ENCODE results near the gene ANO7.
"Not testable (repeated sequence)": the region's sequence is repeated elsewhere in the genome, so short reads cannot be mapped to it uniquely, and the experiment has no call there.

ANO7 gene

DNA sequence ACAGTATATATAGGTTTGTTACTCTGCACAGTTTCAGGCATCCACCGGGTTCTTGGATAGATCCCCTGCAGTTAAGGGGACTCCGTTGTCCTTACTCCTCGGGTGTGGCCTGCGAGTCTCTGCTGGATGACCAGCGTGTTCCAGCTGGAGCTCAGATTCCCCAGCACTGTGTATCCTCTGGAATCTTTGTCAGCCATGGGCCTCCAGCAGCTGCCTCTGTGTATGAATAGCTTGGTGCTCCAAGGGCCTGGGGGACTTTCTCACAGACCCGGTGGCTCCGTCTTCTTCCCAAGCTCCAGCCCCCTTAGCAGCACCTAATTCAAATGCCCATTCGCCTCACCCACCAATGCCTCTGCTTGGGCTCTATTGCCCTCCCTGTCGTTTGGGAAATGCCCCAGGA, 6.3 kb downstream of the ANO7 start:
- no peak for DNase-seq

DNA sequence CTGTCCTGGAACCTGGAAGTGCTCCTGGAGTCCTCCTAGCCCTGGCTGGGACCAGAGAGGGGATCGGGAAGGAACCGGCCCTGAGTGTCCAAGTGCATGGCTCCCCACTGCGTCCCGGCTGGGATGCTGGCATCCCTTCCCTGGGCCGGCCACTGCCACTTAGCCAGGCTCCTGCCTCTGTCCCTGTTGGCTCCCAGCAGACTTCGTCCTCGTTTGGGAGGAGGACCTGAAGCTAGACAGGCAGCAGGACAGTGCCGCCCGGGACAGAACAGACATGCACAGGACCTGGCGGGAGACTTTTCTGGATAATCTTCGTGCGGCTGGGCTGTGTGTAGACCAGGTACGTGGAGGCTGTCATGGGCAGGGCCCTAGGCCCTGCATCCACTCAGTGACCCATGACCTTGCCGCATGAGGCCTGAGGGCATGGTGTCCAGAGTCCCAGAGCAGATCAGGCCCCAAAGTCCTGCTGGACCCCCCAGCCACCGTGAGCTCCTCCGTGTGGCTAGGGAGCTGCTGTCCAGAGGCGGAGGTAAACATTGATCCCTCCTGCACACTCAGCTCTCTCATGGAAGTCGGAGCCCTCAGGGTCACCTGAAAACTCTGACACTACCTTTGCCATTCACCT, 7.1 kb downstream of the ANO7 start:
- no peak for DNase-seq

DNA sequence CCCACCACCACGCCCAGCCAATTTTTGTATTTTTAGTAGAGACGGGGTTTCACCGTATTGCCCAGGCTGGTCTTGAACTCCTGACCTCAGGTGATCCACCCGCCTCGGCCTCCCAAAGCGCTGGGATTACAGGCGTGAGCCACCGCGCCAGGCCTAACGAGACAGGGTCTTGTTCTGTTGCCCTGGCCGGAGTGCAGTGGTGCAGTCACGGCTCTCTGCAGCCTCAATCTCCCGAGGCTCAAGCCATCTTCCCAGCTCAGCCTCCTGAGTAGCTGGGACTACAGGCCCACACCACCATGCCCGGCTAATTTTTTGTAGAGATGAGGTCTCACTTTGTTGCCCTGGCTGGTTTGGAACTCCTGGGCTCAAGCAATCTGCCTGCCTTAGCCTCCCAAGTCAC, 8.8 kb downstream of the ANO7 start:
- not testable (repeated sequence) for DNase-seq

DNA sequence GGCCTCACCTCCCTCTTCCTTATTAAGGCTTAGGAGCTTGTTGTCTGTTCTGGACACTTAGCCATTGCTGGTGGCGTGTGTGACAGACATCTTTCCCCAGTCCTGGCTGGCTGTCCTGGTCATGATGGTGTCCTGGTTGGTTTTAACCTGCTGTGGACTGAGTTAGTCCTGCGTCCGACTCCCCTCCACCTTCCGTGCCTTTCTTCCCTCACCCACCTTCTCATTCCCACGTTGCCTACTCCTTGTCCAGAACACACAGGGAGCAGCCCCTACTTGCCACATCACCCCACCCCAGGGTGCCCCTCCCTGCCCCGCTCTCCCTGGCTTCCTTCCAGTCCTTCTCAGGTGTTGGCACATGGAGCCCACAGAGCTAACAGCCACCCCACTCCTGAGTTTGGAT, 9.5 kb downstream of the ANO7 start:
- no peak for DNase-seq

DNA sequence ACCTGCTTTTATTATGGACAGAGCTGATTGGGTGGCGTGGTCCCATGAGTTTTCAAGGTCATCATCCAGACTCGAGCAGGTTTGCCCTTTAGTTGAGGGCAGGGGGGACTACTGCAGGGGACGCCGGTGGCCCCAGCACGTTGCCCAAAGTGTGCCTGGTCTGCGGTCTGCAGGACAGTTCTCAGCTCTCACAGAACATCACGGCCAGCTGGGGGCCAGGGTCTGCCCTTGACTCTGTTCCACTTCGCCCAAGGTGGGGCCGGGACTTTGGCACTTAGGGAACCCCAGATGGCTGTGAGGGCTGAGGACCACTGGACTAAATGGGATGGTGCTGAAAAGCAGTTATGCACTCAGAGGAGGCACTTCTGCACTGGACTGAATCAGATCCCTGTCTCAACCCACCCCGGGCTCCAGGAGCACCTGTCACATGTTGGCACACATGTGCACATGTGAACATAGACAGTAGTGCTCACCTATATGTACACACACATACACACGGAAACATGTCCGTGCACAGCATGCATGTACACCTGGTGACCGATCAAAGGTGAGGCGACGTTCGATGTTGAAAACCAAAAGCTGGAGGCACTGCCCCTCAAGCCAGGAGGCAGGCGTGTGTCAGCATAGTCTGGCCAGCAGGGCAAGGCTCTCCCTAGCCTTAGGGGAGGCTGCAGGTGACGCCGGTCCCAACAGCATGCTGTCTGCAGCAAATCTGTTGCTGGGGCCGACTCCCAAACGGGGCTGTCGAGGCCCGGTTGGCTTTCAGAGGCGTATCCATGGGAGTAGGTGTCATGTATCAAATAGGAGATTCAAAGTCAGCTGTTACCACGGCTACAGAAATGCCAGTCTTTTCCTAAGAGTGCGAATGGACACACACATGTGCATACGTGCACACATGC, 10.2 kb downstream of the ANO7 start:
- no peak for DNase-seq

DNA sequence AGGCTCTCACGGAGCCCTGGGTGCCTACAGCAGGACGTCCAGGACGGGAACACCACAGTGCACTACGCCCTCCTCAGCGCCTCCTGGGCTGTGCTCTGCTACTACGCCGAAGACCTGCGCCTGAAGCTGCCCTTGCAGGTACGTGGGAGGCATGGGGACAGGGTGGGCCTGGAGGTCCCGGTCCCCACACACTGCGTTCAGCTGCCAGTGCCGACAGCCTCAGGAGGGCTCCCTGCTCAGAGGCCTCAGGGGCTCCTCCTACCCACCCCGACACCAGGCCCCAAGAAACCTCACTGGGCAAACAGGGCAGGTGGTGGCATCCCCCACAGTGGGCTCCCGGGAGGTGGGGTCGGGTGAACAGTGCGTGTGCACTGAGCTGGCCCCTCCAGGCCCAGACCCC, 10.8 kb downstream of the ANO7 start:
- DNase-seq = no peak

DNA sequence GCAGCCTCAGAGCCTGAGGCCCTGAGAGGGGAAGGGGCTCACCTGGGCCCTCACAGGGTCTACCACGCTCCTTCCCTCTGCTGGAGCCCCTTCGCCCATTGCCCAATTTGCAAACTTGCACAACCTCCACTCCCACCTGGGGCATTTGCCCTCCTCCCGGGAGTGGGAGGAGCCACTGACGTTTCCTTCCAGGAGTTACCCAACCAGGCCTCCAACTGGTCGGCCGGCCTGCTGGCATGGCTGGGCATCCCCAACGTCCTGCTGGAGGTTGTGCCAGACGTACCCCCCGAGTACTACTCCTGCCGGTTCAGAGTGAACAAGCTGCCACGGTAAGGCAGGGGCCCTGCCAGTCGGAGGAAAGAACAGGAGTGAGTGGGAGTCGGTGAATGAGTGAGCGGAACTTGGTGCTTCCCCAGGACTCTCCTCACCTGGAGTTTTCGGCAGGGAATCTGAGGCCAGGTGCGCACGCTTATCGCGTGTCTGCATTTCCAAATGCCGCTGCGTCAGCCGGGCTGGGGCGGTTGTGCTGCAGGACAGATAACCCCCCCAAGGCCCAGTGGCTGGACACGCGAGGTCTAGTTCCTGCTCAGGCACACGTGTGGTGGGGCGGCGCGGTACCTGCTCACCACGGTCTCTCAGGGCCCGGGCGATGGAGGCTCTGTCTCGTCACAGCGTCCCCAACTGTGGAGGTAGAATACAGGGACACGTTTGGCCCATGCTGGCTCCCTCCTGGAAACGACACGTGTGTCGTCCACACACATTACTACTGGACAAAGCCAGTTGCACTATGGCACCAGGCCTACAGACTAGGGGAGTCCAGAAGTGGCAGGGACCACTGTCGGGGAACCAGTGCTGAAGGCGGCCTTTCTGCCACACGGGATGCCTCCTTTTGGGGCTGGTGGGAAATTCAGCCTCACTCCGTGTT, 11.7 kb downstream of the ANO7 start:
- DNase-seq = no peak

DNA sequence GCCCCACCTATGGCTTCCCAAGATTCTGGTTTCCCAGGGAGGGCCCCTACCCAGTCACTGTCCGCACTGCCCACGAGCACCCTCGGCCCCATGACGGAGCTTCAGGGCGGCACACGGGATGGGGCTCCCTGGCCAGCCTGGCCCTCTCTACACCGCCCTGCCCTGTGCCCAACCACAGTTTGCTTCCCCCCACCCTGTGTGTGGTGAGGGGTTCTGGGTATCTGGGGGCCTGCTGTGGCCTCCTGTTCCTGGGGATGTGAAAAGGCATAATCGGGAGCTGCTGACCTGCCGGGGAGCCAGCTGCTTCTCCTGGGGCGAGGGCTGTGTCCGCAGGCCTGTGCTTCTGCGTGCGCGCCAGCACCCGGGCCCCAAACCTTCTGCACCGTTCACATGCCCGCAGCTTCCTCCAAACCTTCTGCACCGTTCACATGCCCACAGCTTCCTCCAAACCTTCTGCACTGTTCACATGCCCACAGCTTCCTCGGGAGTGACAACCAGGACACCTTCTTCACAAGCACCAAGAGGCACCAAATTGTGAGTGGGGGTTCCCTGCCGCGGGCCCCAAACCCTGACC, 12.4 kb downstream of the ANO7 start:
- no peak for DNase-seq

DNA sequence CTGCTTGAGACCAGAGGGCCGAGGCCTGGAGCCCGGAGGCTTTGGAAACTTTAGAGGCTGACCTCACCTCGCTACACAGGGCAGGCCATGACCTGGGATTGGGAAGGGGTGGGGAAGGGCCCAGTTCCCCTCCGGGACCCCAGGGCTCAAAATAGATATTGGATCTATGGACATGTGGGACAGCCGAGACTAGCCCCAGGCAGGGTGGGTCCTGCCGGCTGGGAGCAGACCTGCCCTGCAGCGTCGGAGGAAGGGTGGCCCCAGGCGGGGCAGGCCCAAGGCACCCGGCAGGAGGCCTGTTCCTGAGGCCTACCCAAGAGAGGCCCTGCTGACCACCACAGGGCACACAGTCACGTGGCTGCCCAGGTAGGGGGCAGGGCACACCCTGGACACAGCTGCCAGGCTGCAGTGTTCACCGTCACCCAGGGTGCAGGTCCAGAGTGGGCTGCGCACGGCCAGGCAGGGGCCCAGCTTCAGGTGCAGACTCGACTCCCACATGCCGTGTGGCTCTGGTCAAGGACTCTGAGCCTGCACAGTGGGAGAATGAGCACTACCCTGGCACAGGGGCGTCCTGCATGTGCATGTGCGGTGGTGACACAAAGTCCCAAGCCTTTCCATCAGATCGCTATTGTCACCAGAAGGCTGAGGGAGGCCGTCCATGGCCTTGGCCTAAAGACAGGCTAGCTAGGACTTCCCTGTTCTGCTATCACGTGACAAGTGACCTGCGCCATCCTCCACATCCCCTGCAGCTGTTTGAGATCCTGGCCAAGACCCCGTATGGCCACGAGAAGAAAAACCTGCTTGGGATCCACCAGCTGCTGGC, 13.2 kb downstream of the ANO7 start:
- DNase-seq = no peak

DNA sequence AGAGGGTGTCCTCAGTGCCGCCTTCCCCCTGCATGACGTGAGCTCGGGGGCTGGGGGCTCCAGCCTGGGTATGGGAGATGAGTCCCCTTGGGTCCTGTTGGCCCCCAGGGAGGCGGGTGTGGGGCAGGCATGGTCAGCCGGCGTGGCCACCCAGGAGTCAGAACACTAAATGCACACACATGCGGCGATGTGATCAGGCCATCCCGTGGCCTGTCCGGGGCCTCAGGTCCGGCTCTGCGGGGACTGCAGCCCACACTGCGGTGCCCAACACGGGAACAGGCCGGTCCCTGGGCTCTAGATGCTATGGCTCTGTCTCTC, 13.8 kb downstream of the ANO7 start:
- DNase-seq = no peak

DNA sequence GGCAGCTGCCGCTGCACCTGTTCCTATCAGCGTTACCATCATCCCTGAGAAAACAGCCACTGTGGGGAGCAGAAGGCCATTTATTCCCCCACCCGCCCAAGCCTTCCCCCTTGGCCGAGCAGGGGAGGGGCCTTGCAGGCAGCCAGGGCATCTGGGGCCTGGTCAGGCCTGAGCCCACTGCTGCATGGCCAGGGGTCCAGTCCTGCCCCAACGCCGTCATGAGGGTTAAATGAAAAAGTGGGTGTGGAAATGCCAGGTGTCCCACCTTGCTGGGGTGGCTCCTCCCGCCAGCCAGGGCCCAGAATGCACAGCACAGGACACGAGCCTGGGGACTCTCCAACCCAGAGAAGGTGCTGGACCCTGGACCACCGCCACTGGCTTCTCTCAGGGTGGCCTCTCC, 14.2 kb downstream of the ANO7 start:
- DNase-seq = no peak

DNA sequence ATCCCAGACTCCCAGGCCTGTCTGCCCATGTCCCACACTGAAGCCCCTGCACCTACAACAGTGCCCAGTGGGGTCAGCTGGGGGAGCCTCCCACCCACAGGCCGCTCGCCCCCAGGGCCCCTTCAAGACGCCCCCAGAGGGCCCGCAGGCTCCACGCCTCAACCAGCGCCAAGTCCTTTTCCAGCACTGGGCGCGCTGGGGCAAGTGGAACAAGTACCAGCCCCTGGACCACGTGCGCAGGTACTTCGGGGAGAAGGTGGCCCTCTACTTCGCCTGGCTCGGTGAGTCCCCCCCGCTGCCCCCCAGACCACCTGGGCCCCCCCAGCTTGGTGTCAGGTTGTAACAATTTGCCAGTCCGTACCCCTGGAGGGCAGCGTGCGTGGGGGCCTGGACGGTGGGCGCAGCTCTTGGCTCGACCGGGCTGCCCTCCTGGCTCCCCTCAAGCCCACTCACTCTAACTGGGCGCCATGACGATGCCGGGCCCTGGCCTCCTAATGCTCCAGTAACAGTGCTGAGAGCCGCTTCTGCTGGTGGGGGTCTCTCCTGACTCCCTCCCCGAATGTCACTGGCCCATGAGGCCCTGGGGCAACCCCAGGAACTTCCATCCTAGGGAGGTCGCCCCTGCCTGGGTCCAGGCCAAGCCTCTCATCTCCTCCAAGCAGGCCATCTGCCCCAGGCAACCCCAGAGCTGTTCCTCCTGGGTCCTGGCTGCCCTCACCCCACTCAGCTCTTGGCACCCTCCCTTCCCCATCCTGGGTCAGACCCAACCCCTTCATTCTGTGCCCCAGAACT, 14.9 kb downstream of the ANO7 start:
- no peak for DNase-seq

DNA sequence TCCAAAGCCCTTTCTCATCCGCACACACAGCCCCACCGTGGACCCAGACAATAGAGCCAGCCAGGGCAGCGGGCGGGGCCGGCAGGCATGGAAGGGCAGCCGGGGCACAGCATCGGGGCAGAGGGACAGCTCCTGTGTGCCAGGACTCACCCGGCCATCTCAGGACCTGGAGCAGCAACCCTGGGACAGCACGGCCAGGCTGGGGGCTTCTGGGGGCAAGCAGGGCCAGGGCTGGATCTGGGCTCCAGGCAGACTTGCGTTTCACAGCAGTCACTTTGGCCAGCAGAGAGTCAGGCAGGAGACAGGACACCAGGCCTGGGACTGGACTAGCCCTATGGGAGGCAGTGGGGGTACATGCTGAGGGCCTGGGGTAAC, 15.5 kb downstream of the ANO7 start:
- DNase-seq = no peak

DNA sequence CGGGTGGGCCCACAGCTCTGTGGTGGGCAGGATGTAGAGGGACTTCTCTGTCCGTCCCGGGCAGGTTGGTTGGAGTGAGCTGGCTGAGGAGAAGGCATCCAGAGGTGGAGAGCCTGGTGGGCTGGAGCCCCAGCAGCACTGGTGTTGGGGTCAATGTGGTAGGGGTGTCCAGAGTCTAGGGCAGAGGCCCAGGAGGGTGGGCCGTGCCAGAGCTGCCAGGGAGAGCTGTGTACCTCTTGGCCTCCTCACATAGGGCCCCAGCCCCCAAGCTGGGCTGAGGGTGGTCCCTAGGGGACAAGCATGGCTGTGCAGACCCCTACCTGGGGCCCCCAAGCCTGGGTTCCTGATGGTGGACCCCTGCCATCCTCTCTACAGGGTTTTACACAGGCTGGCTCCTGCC, 16.0 kb downstream of the ANO7 start:
- no peak for DNase-seq

DNA sequence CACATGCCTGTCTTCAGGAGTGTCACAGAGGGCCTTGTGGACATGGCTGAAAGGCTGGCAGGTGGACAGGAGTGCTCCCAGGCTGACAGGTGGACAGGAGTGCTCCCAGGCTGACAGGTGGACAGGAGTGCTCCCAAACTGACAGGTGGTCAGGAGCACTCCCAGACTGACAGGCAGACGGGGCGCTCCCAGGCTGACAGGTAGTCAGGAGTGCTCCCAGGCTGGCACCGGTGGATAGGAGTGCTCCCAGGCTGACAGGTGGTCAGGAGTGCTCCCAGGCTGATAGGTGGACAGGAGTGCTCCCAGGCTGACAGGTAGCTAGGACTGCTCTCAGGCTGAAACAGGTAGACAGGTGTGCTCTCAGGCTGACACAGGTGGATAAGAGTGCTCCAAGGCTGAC, 16.6 kb downstream of the ANO7 start:
- DNase-seq = no peak

DNA sequence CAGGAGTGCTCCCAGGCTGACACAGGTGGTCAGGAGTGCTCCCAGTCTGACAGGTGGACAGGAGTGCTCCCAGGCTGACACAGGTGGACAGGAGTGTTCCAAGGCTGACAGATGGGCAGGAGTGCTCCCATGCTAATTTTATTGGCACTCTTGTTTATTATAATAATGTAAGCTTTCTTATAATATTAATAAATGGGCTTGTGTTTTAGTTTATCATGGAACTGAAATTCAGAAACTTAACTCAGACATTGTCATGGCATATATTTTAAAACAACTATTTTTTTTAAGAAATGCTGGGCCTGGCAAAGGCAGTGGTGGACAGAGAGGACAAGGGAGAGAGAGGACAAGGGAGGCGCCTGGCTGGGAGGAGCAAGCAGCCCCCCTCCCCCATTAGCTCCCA, 18.7 kb downstream of the ANO7 start:
- DNase-seq = no peak

DNA sequence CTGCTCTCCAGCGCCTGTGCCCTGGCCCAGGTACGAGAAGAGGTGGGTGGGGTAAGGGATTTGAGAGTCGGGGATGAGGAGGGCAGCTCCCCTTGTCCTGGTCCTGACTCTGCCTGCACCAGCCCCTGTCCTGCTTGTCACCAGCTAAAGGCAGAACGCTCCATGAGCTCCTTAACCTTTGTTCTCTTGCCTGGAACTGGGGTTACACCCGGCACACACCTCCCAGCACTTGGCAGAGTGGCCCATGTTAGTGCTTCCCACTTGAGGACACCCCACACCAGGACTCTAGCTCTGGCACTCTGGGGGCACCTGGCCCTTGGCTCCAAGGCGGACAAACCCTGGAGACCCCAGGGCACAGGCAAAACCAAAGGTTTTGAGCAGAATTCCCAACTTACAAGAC, 19.2 kb downstream of the ANO7 start:
- no peak for DNase-seq

DNA sequence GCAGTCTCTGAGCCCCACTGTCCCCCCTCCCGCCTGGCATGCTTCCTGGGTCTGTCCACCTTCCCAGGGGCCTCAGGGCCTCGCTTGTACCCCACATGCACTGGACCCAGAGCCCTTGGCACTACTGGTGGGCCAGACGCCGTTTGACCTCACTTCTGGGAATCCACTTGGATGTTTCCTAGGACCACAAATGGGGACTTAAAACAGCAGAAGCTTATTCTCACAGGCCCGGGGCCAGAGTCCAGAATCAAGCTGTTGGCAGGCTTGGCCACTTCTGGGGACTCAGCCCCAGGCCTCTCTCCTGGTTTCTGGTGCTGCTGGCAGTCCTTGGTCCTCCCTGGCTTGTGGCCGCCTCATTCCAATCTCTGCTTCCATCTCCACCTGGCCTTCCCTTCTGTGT, 19.6 kb downstream of the ANO7 start:
- no peak for DNase-seq

DNA sequence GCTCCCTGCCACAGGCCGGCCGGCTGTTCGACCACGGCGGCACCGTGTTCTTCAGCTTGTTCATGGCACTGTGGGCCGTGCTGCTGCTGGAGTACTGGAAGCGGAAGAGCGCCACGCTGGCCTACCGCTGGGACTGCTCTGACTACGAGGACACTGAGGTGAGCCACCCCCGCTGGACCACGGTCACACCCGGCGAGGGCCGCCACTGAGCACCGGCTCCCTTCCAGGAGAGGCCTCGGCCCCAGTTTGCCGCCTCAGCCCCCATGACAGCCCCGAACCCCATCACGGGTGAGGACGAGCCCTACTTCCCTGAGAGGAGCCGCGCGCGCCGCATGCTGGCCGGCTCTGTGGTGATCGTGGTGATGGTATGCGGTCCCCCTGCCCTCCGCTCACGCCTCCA, 20.8 kb downstream of the ANO7 start:
- no peak for DNase-seq

DNA sequence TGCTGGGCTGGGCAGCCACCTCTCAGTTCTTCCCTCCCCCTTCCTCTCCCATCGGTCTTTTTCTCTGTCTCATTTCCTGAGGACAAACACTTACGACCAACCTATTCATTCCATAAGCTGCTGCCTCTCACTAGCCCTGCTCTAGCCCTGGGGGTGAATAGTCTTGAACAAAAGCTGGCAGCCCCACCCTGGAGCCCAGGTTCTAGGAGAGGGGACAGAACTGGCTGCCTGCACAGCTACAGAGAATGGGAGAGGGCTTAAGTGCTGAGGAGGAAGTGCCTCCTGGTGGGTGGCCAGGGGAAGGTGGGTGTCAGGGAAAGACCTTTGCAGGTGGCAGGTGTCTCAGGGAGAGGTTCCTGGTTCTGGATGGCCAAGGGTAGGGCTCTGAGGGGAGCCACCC, 22.8 kb downstream of the ANO7 start:
- no peak for DNase-seq

DNA sequence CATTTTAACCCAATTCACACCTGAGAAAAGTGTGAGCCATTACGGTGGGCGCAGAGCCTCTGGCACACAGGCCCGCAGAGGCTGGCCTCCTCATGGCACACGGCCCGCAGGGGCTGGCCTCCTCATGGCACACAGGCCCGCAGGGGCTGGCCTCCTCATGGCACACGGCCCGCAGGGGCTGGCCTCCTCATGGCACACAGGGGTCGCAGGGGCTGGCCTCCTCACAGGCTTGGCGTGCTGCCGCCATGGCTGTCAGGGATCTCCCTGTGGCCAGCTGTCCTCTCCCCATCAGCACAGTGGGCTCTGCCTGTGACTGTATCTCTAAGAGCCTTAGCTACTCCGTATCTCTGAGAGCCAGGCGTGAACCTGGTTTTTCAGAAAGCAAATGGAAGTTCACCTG, 24.6 kb downstream of the ANO7 start:
- no peak for DNase-seq

DNA sequence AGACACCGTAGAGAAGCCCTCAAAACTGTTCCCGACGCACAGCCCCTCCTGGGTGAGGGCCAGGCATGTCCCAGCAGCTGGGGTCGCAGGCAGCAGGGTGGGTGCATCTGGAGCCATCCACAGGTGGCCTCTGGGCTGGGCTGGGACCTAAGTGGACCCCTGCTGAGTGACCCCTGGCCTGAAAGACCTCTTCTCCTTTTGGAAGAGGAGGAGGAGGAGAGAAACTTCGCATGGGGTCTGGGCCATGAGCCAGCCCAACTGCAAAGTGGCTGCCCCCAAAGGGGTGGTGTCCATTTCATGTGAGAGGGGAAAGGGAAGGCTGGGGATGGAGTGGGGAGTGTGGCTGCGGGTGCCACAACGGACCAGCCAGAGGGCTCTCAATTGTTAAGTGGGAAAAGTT, 25.1 kb downstream of the ANO7 start:
- no peak for DNase-seq
